ENCODE results near the gene HOXD1.

Gene HOXD1

GRCh38 chr2:176187899-176188773, at the start of gene HOXD1:
Gene HOXD1, plus strand, starts transcription at chr2:176188668. Its CDS starts 134 bp downstream, at chr2:176188802.
- no peak for DNase-seq (ENCODE audit: low read depth in 2 of 2, low spot score in 1 of 2)

- no peak for DNase-seq (ENCODE audit: low read depth in 2 of 2, low spot score in 1 of 2)
These were observed 49.4 kb upstream of the HOXD1 start for GRCh38 chr2:176138923-176139660.

GRCh38 chr2:176139661-176140512, 48.6 kb upstream of the HOXD1 start:
- no peak for DNase-seq (ENCODE audit: low read depth in 2 of 2, low spot score in 1 of 2)

- peak in 1 of 2 donors; percentile 16 for DNase-seq (ENCODE audit: low read depth in 2 of 2, low spot score in 1 of 2)
These were observed 47.8 kb upstream of the HOXD1 start for GRCh38 chr2:176140513-176141317.

- DNase-seq (ENCODE audit: low read depth in 2 of 2, low spot score in 1 of 2) = no peak
These were observed 46.2 kb upstream of the HOXD1 start for GRCh38 chr2:176142281-176142680.

- DNase-seq (ENCODE audit: low read depth in 2 of 2, low spot score in 1 of 2) = no peak
These were observed 43.1 kb upstream of the HOXD1 start for GRCh38 chr2:176145085-176145969.

- no peak for DNase-seq (ENCODE audit: low read depth in 2 of 2, low spot score in 1 of 2)
These were observed 42.4 kb upstream of the HOXD1 start for GRCh38 chr2:176146101-176146500.

GRCh38 chr2:176146645-176147044, 41.8 kb upstream of the HOXD1 start:
- no peak for DNase-seq (ENCODE audit: low read depth in 2 of 2, low spot score in 1 of 2)

GRCh38 chr2:176147210-176147799, 41.2 kb upstream of the HOXD1 start:
- DNase-seq (ENCODE audit: low read depth in 2 of 2, low spot score in 1 of 2) = no peak

- DNase-seq (ENCODE audit: low read depth in 2 of 2, low spot score in 1 of 2) = no peak
These were observed 40.5 kb upstream of the HOXD1 start for GRCh38 chr2:176147800-176148496.

GRCh38 chr2:176148751-176149421, 39.6 kb upstream of the HOXD1 start:
- DNase-seq (ENCODE audit: low read depth in 2 of 2, low spot score in 1 of 2) = no peak

- no peak for DNase-seq (ENCODE audit: low read depth in 2 of 2, low spot score in 1 of 2)
These were observed 39.0 kb upstream of the HOXD1 start for GRCh38 chr2:176149481-176149938.

GRCh38 chr2:176149939-176150583, 38.4 kb upstream of the HOXD1 start:
- DNase-seq (ENCODE audit: low read depth in 2 of 2, low spot score in 1 of 2) = no peak

- no peak for DNase-seq (ENCODE audit: low read depth in 2 of 2, low spot score in 1 of 2)
These were observed 37.7 kb upstream of the HOXD1 start for GRCh38 chr2:176150584-176151441.

GRCh38 chr2:176151442-176152287, 36.8 kb upstream of the HOXD1 start, which contains the start of gene HOXD4:
Gene HOXD4, plus strand, starts transcription at chr2:176151550. Its CDS starts 84 bp downstream, at chr2:176151634.
- no peak for DNase-seq (ENCODE audit: low read depth in 2 of 2, low spot score in 1 of 2)

Measured in stimulated activated CD8-positive, alpha-beta memory T cell treated with anti-CD3 and anti-CD28 coated beads, Interleukin-4, amount 100 ng/mL, for 4 hours (primary cell).